Measurements from ENCODE around the gene ULBP2.
"Not testable (repeated sequence)": the region's sequence is repeated elsewhere in the genome, so short reads cannot be mapped to it uniquely, and the experiment has no call there.

The ULBP2 gene

GRCh38 chr6:149941583-149942460 is at the start of gene ULBP2:
Gene ULBP2, plus strand, starts transcription at chr6:149942014. Its CDS starts 59 bp downstream, at chr6:149942073.
- DNase-seq, result peak; percentile 82

- no peak for DNase-seq
These were observed 46.7 kb upstream of the ULBP2 start for GRCh38 chr6:149895048-149895590.

GRCh38 chr6:149895833-149896271 is 46.0 kb upstream of the ULBP2 start:
- DNase-seq, result no peak

GRCh38 chr6:149896491-149896890 is 45.3 kb upstream of the ULBP2 start:
- no peak for DNase-seq

- DNase-seq, result no peak
These were observed 44.7 kb upstream of the ULBP2 start for GRCh38 chr6:149897015-149897697.

GRCh38 chr6:149897855-149898744 is 43.7 kb upstream of the ULBP2 start, which contains the start of gene RAET1E:
Gene RAET1E, minus strand, starts transcription at chr6:149898113. Its CDS starts 7,212 bp downstream, at chr6:149890901.
- no peak for DNase-seq

- DNase-seq, result no peak
These were observed 42.8 kb upstream of the ULBP2 start for GRCh38 chr6:149898966-149899365.

- DNase-seq, result no peak
These were observed 42.3 kb upstream of the ULBP2 start for GRCh38 chr6:149899486-149899885.

GRCh38 chr6:149899926-149900619 is 41.7 kb upstream of the ULBP2 start:
- DNase-seq, result no peak

GRCh38 chr6:149900620-149901443 is 41.0 kb upstream of the ULBP2 start:
- no peak for DNase-seq

GRCh38 chr6:149901444-149902140 is 40.2 kb upstream of the ULBP2 start:
- DNase-seq, result no peak

GRCh38 chr6:149903938-149904611 is 37.7 kb upstream of the ULBP2 start:
- no peak for DNase-seq

- DNase-seq, result no peak
These were observed 37.0 kb upstream of the ULBP2 start for GRCh38 chr6:149904661-149905370.

- no peak for DNase-seq
These were observed 36.4 kb upstream of the ULBP2 start for GRCh38 chr6:149905371-149905910.

GRCh38 chr6:149905911-149906371 is 35.9 kb upstream of the ULBP2 start:
- peak; percentile 11 for DNase-seq

GRCh38 chr6:149906405-149906804 is 35.4 kb upstream of the ULBP2 start:
- DNase-seq, result no peak

- DNase-seq, result no peak
These were observed 34.5 kb upstream of the ULBP2 start for GRCh38 chr6:149907317-149907716.

- DNase-seq, result not testable (repeated sequence)
These were observed 33.3 kb upstream of the ULBP2 start for GRCh38 chr6:149908480-149908879.
